Smooth muscle cell (in vitro differentiated cells): ENCODE measurements around the gene PRXL2B. TPM values are rescaled to one million over a fixed set of nuclear protein-coding genes. Genes with fewer than 3 reads are reported as not detected.

Experiments
- DNase-seq: peaks from one replicate; lab custom pipeline; 2025; ENCODE audit not compliant: unreplicated experiment; lab: John Stamatoyannopoulos, UW
- H2AFZ ChIP-seq: fragments of 200-600 bp; sonication (generic); 2 replicates; pipeline ENCODE4 v1.6.0; 2016; ENCODE audit warnings: antibody characterized with exemption, low read depth, mild to moderate bottlenecking
- H3F3A ChIP-seq: fragments of 200-600 bp; sonication (generic); 2 replicates; pipeline ENCODE4 v1.6.0; 2017; ENCODE audit warnings: antibody characterized with exemption, low read depth
- H3K27ac ChIP-seq: fragments of 200-600 bp; sonication (generic); 2 replicates; pipeline ENCODE4 v1.5.1; 2016; ENCODE audit warnings: low read depth, mild to moderate bottlenecking
- H3K27me3 ChIP-seq: fragments of 200-600 bp; sonication (generic); 2 replicates; pipeline ENCODE4 v1.6.1; 2016; ENCODE audit warnings: low read depth, mild to moderate bottlenecking
- H3K36me3 ChIP-seq: fragments of 200-600 bp; sonication (generic); 2 replicates; pipeline ENCODE4 v1.5.1; 2016; ENCODE audit warnings: low read depth
- H3K4me1 ChIP-seq: fragments of 200-600 bp; sonication (generic); 2 replicates; pipeline ENCODE4 v1.5.1; 2016; ENCODE audit warnings: low read depth
- H3K4me2 ChIP-seq: fragments of 200-600 bp; sonication (generic); 2 replicates; pipeline ENCODE4 v1.6.0; 2016; ENCODE audit warnings: mild to moderate bottlenecking
- H3K4me3 ChIP-seq: fragments of 200-600 bp; sonication (generic); 2 replicates; pipeline ENCODE4 v1.5.1; 2016; ENCODE audit warnings: mild to moderate bottlenecking
- H3K79me2 ChIP-seq: fragments of 200-600 bp; sonication (generic); 2 replicates; pipeline ENCODE4 v1.6.0; 2016; ENCODE audit warnings: low read depth, mild to moderate bottlenecking
- H3K9ac ChIP-seq: fragments of 200-600 bp; sonication (generic); 2 replicates; pipeline ENCODE4 v1.6.0; 2016; ENCODE audit warnings: low read depth
- H3K9me3 ChIP-seq: fragments of 200-600 bp; sonication (generic); replicated peaks from 2 replicates; pipeline ENCODE4 v1.5.1; 2016; ENCODE audit warnings: low read depth
- H4K20me1 ChIP-seq: fragments of 200-600 bp; sonication (generic); 2 replicates; pipeline ENCODE4 v1.6.0; 2016; ENCODE audit warnings: low read depth
- CTCF ChIP-seq: fragments of 200-600 bp; sonication (generic); IDR thresholded peaks from 2 replicates; pipeline ENCODE4 v1.5.1; 2017; ENCODE audit warnings: borderline replicate concordance, mild to moderate bottlenecking, antibody characterized with exemption; ENCODE audit not compliant: insufficient read depth, poor library complexity, severe bottlenecking
- WGBS: methylation state at CpG from one replicate; pipeline ENCODE4 v1.1.7; 2016; ENCODE audit warnings: low lambda C conversion rate; 5-methylcytosine and 5-hydroxymethylcytosine counted together
- polyA plus RNA-seq: library from polyadenylated mRNA; unstranded; fragments of >200 nt; fragmentation: Nextera tagmentation; extraction: Ambion mirVana; gene quantifications from 2 replicates; pipeline ENCODE4 v1.2.1, GENCODE V29; 2016
- total RNA-seq: library from RNA; depleted of rRNA; stranded (reverse); fragments of >200 nt; gene quantifications from 2 replicates; pipeline ENCODE4 v1.2.3, GENCODE V29; 2014

Gene PRXL2B
- total and polyA plus RNA-seq, 2 experiments from 2014 or later: 18.4 to 27.4 TPM

GRCh38 chr1:2541619-2542245, 44.8 kb upstream of the PRXL2B start:
- Histone ChIP-seq H3K9ac (no peak overlapping the region), H3K9me3 (no peaks in the 10 kb centered on the region), H2AFZ (no peak overlapping the region), H3K4me1 (peaks cover 41% of the 10 kb centered on the region), H3K79me2 (no peaks in the 10 kb centered on the region), H3K4me2 (no peak overlapping the region), H4K20me1 (no peaks in the 10 kb centered on the region), H3K27ac (no peak overlapping the region), H3F3A (no peaks in the 10 kb centered on the region), H3K27me3 (peaks cover 3% of the 10 kb centered on the region), H3K4me3 (no peak overlapping the region), H3K36me3 (no peaks in the 10 kb centered on the region)
- WGBS: 94% methylated on average over 25 of the region's 25 CpGs
- TF ChIP-seq CTCF: no peak
- no peak for DNase-seq

DNA sequence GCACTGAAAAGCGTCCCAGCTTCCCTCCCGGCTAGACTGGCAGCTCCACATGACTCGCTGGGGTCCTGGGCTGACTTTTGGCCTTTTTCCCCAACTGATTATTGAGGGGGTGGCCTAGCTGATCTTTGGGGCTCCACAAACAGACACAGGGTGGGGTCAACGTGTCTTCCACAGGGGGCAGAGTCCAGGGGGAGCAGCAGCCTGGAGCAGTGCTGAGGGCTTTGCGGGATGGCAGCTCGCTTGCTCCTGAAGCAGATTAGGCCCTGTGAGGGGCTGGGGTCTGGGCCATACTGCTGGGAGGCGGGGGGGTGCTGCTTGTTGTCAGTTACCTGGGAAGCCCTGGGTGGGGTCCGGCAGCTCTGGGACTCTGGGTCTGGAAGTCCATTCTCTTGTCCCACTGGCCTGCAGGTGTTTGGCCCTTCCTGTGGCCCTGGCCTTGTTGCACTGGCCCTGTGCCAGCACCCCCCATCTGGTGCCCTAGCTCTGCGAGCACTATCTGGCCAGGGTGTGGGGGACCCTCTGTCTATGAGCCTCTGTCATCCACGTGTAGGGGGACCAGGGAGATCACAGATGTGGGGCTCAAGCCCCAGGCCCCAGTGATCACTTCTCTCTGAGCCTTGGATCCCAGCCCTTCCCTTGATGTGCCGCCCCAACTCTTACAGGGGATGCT, 44.2 kb upstream of the PRXL2B start:
- Histone ChIP-seq H3K27ac (no peak overlapping the region), H4K20me1 (no peaks in the 10 kb centered on the region), H3K79me2 (no peaks in the 10 kb centered on the region), H3K27me3 (peaks cover 3% of the 10 kb centered on the region), H3F3A (no peaks in the 10 kb centered on the region), H3K9ac (no peak overlapping the region), H3K4me1 (peaks cover 46% of the 10 kb centered on the region), H3K9me3 (no peaks in the 10 kb centered on the region), H3K4me2 (no peak overlapping the region), H3K36me3 (no peaks in the 10 kb centered on the region), H2AFZ (no peak overlapping the region), H3K4me3 (no peak overlapping the region)
- TF ChIP-seq CTCF: no peak
- DNase-seq: no peak
- WGBS: 86% methylated on average over 11 of the region's 11 CpGs

- H3F3A ChIP-seq: no peaks in the 10 kb centered on the region
- H3K9ac ChIP-seq: no peak overlapping the region
- H3K4me3 ChIP-seq: no peak overlapping the region
- no peak for DNase-seq
- no peaks in the 10 kb centered on the region for H3K9me3 ChIP-seq
- H3K27ac ChIP-seq: no peak overlapping the region
- WGBS: 38% methylated on average over 18 of the region's 26 CpGs
- H3K27me3 ChIP-seq: peaks cover 3% of the 10 kb centered on the region
- no peak for TF ChIP-seq CTCF
- no peak overlapping the region for H2AFZ ChIP-seq
- H3K4me2 ChIP-seq: no peak overlapping the region
- H3K4me1 ChIP-seq: peaks cover 56% of the 10 kb centered on the region
- H3K36me3 ChIP-seq: no peaks in the 10 kb centered on the region
- H4K20me1 ChIP-seq: no peaks in the 10 kb centered on the region
- no peaks in the 10 kb centered on the region for H3K79me2 ChIP-seq
Observed at GRCh38 chr1:2543543-2544092, 43.0 kb upstream of the PRXL2B start.
